ES-I3 (cell line): ENCODE measurements around the gene KLHDC4.
"Not testable (repeated sequence)": the region's sequence is repeated elsewhere in the genome, so short reads cannot be mapped to it uniquely, and the experiment has no call there.

ENCODE experiments used
- H3K36me3 ChIP-seq: 2 replicates; pipeline ENCODE4 v1.6.1; 2013; ENCODE audit warnings: mild to moderate bottlenecking, low read length, control low read depth, moderate library complexity; ENCODE audit not compliant: insufficient read depth
- H3K4me1 ChIP-seq: 2 replicates; pipeline ENCODE4 v1.6.1; 2013; ENCODE audit warnings: mild to moderate bottlenecking, control low read depth, low read length; ENCODE audit not compliant: insufficient read depth
- H3K9ac ChIP-seq: 2 replicates; pipeline ENCODE4 v1.6.1; 2013; ENCODE audit warnings: low read depth, mild to moderate bottlenecking, low read length, moderate library complexity
- H3K9me3 ChIP-seq: 2 replicates; pipeline ENCODE4 v1.6.1; 2013; ENCODE audit warnings: mild to moderate bottlenecking, low read length, moderate library complexity; ENCODE audit not compliant: control insufficient read depth, insufficient read depth

KLHDC4 gene

DNA sequence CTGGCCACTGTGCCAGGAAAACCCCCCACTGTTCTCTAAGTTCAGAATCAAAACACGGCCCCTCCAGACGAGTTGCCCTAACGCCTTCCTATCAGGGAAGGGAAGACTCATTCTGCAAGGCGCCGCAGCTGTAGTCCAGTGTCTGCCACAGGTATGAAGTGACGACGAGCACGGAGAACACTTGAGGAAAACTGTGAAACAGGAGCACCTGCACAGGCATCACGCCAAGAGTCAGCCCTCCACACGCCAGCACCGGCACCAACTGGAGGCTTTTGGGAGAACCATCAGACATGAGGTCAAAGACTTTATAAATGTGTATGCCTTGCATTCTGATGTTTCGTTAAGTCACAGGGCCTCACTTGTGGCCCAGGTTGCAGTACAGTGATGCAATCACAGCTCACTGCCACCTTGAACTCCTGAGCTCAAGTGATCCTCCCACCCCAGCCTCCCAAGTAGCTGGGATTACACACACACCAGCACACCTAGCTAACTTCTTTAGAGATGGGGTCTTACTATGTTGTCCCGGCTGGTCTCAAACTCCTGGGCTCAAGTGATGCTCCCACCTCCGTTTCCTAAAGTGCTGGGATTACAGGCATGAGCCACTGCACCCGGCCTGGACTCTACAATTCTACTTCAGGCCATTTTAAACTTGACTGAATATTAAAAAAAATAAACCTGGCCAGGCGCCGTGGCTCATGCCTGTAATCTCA is 22.9 kb downstream of the KLHDC4 start:
- Histone ChIP-seq H3K36me3 (peaks cover 16% of the 10 kb centered on the region; the same call in 1 of the 2 replicates), H3K4me1 (no peaks in the 10 kb centered on the region), H3K9me3 (no peaks in the 10 kb centered on the region), H3K9ac (no peak overlapping the region)

DNA sequence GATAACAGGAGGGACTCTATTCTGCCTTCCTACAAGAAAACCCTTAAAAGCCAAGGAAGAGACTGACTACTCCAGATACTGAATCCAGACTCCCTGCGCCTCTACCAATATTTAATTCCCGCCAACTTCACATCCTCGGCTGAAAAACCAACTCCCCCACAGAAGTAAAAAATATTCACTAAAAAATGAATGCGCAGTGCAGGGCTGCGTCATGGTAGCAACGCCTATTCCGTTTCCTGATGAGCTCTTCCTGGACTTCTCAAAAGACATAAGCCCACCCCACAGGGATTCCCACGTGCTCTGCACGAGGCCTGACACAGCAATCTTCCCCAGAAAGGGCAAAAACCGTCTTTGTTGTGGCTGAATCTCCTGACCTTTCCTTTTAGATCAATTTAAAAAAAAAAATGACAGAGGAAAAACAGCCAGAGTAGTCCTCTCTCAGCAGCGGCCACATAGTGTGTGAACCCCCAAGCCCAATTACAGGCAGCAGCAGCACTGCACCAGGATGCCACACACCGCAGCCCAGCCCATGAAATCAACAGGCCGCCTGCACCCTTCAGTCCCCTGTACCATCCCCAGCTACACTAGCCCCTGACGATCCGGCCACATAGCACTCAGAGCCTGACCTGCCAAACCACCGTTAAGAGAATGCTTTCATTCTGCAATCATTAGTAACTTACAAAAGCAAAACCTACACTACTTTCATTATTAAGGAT is 23.9 kb downstream of the KLHDC4 start:
- Histone ChIP-seq H3K9ac (no peak overlapping the region), H3K9me3 (no peaks in the 10 kb centered on the region), H3K36me3 (peaks cover 10% of the 10 kb centered on the region; the same call in 1 of the 2 replicates)

DNA sequence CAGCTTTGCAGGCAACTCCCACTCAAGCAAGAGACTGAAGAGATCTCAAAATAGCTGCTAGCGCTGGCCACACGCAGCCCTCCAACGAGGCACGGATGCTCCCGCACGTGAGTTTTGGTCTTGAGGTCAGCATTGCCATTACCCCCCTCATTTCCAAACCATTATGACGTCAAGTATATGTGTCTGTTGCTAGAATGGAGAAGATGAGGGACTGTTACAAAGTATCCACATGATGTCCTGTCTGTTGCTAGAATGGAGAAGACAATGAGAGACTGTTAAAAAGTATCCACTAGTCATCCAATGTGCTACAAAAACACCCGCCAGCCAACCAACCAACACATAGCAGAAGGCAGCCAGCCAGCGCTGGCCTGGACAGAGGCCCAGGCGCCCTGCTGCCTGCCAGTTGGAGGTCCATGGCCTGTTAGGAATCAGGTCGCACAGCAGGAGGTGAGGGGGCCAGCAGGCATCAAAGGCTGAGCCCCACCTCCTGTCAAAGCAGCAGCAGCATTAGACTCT is 24.8 kb downstream of the KLHDC4 start:
- peaks cover 8% of the 10 kb centered on the region; the same call in 1 of the 2 replicates for H3K36me3 ChIP-seq
- no peaks in the 10 kb centered on the region for H3K9me3 ChIP-seq
- H3K4me1 ChIP-seq = no peaks in the 10 kb centered on the region
- H3K9ac ChIP-seq = no peak overlapping the region

More for the DNA sequence above, 23.9 kb downstream of the KLHDC4 start:
- H3K4me1 ChIP-seq = no peaks in the 10 kb centered on the region

DNA sequence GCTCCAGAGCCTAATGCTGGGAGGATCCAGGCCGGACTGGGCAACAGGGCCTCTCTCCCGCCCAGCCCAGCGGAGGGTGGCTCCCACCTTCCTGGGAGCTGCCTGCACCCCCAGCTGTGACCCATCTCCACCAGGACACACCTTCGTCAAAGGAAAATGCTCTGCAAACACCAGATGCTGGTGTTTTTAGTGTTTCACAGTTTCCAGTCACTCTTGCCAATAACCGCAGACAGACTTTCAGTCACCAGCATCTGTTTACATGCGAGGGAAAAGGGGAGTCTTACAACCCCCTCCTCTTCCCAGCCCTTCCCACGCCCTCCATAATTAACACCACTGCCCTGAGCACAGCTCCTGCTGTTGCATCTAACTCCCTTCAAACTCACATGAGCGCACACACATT is 25.3 kb downstream of the KLHDC4 start:
- Histone ChIP-seq H3K9ac (no peak overlapping the region), H3K36me3 (peaks cover 8% of the 10 kb centered on the region; the same call in 1 of the 2 replicates), H3K9me3 (no peaks in the 10 kb centered on the region), H3K4me1 (no peaks in the 10 kb centered on the region)

DNA sequence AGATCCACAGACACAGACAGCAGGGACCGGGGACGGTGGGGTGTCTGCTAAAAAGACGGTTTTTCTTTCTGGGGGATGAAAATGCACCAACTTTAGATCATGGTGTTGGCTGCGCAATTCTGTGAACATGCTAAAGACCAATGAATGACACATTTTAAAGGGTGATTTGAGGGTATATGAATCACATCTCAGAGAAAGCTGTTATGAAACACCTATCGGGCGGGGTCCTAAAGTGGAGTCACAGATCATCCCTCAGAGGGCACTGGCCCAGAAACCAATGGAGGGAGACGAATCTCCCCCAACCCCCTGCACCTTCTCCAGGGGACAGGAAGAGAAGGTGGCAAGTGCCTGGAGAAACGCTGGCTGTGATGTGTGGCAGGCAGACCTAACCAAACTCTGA is 26.0 kb downstream of the KLHDC4 start:
- Histone ChIP-seq H3K9me3 (no peaks in the 10 kb centered on the region), H3K4me1 (no peaks in the 10 kb centered on the region), H3K9ac (no peak overlapping the region), H3K36me3 (peaks cover 8% of the 10 kb centered on the region; the same call in 1 of the 2 replicates)

DNA sequence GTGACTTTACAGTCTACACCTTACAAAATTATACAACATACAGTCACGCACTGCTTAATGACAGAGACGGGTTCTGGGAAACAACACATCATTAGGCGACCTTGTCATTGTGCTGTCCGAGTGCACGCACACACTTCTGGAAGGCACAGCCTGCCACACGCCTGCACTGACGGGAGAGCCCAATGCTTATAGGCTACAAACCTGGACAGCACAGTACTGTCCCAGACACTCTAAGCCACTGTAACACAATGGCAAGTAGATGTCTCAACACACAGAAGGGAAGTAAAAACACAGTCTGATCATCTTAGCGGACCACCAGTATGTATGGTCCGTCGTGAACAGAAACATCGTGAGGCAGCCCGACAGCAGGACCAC is 29.8 kb downstream of the KLHDC4 start:
- H3K4me1 ChIP-seq = no peaks in the 10 kb centered on the region
- H3K9ac ChIP-seq = no peak overlapping the region
- H3K36me3 ChIP-seq = peaks cover 4% of the 10 kb centered on the region; the same call in 1 of the 2 replicates
- no peaks in the 10 kb centered on the region for H3K9me3 ChIP-seq

DNA sequence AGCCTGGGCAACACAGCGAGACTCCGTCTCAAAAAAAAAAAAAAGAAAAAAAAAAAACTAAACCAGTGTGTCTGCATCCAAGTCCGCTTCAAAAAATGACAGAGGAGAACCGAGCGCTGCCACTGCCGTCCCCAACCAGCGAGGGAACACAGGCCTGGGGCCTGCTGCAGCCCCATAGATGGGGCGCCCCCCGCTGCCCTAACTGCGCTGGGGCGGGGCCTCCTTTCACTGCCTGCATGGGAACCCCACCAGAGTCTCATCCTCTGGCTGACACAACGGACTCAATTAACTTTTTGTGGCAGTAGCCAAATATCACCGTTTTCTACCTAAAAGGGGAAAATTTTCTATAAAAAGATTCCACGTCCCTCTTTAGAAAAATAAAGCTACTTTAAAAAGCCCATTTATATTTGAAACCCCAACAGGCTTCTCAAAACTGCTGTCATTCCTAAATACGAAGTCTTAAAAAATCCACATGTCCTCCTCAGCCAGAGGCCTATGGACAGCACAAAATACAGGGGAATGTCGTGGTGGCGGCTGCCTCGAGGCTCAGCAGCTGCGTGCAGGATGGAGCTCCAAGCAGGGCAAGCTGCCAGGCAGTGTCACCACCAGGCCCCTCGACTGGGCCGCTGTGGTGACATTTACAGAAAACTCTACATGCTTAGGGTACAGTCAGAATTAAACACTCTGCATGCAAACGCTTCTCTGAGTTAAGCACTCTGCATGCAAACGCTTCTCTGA is 30.3 kb downstream of the KLHDC4 start:
- Histone ChIP-seq H3K9me3 (no peaks in the 10 kb centered on the region), H3K36me3 (0 out of 2 replicates have a peak, but pooled peaks cover 2% of the 10 kb centered on the region), H3K4me1 (no peaks in the 10 kb centered on the region), H3K9ac (no peak overlapping the region)

DNA sequence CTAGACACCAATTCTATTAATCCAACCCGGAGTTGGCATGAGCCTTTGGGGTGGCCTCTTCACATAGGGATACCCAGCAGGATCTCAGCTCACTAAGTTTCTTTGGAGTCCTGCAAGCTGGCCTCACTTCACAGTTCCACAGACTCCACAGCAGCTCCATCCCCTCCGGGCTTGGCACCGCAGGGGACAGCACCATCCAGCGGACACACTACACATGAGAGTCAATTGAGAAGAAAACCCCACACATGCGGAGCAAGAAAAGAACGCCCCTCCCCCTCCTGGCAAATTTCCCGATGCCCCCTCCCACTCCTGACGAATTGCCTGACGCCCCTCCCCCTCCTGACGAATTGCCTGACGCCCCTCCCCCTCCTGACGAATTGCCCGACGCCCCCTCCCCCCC is 31.1 kb downstream of the KLHDC4 start:
- H3K9me3 ChIP-seq = no peaks in the 10 kb centered on the region
- H3K4me1 ChIP-seq = no peaks in the 10 kb centered on the region
- H3K9ac ChIP-seq = no peak overlapping the region
- no peaks in the 10 kb centered on the region for H3K36me3 ChIP-seq

DNA sequence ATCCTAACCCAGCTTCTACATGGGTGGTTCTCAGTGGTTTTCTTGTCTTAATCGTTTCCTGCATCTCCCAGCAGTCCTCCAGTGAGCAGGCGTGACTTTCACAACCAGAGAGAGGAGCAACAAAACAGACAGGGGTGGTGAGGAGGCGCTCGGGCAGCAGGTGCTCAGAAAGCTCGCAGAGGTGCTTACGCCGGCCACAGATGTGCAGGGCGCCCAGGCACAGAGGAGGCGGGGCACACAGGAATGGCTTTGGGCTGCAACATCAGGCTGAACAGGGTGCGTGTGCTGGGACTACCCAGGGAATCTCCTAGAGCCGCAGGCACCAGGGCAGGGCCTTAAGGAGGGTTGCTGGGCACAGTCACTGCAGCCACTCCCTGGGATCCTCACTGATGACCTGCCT is 32.6 kb downstream of the KLHDC4 start:
- H3K9ac ChIP-seq = no peak overlapping the region
- no peaks in the 10 kb centered on the region for H3K36me3 ChIP-seq
- no peaks in the 10 kb centered on the region for H3K4me1 ChIP-seq
- no peaks in the 10 kb centered on the region for H3K9me3 ChIP-seq

DNA sequence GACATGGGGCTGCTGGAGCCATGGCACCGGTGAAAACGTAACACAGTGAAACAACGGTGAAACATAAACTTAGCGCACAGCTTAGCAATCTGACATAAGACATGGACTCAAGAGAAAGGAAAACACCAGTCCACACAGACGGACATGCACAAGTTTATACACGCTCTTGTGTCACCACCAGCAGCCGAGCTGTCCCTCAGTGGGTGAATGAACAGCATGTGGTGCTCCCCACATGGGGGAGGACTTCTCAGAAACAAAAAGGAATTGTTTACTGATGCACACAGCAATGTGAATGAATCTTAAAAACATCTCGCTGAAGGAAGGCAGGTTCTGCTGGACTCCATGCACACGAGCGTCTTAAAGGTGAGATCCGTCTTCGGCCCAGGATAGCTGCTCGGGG is 34.2 kb downstream of the KLHDC4 start:
- Histone ChIP-seq H3K9ac (no peak overlapping the region), H3K36me3 (no peaks in the 10 kb centered on the region), H3K4me1 (no peaks in the 10 kb centered on the region), H3K9me3 (no peaks in the 10 kb centered on the region)

DNA sequence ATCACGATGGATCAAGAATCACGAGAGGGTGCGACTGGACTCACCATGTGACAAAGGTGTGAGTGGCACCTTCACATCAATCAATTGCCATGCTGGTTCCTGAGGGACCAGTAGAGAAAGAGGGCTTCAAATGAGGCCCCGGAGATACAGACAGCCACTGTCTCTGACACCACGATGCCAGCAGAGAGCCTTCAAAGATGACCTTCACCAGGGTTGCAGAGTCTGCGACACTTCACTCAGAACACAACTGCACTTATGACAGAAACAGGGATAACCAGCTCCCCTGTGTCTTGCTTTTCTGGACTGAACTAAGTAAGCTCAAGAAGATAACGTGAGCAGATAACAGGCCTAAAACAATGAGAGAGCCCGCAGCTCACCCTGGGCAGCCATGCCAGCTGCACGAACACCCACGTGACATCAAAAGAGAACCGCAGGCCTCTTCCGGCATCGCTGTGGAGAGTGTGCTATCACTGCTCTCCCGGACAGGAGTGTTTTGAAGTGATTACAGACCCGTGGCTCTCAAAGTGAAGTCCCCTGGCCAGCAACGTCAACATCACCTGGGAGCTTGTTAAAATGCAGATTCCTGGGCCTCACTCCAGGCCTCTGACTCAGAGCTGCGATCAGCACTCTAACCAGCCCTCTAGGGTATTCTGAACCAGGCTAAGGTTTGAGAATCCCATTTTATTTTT is 36.4 kb downstream of the KLHDC4 start:
- Histone ChIP-seq H3K9me3 (no peaks in the 10 kb centered on the region), H3K36me3 (no peaks in the 10 kb centered on the region; the same call in 1 of the 2 replicates), H3K4me1 (no peaks in the 10 kb centered on the region), H3K9ac (no peak overlapping the region)

DNA sequence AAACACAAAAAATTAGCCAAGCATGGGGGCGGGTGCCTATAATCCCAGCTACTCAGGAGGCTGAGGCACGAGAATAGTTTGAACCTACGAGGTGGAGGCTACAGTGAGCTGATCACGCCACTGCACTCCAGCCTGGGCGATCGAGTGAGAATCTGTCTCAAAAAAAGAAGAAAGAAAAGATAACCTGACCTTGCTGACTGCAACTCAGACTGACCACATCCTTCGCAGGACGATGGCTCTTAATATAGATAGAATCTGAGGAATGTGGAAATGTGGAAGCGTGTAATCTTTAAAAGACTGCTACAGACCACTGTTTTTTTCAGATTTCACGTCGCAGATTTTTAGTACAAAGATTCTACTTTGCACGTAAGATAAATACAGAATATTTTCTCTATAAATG is 37.8 kb downstream of the KLHDC4 start:
- H3K4me1 ChIP-seq = no peaks in the 10 kb centered on the region
- H3K36me3 ChIP-seq = peaks cover 3% of the 10 kb centered on the region
- H3K9ac ChIP-seq = no peak overlapping the region
- no peaks in the 10 kb centered on the region for H3K9me3 ChIP-seq

DNA sequence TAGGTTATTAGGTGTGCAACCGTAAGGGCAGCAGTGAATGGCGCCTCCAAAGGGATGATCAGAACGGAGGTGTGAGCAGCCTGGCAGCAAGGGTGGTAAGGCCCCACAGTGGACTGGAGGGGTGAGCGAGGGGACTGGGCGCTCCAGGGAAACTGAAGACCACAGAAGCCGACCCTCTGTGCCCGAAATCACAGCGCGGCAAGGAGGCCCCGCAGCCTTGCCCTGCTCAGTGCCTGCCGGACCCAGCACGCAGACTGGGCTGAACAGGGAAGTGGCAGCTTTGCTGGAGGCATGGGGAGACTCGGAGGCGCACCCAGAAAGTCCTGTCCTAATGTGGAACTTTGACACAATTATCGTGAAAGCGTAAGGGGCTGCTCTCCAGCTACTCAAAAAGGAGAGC is 38.4 kb downstream of the KLHDC4 start:
- no peaks in the 10 kb centered on the region for H3K4me1 ChIP-seq
- peaks cover 5% of the 10 kb centered on the region for H3K36me3 ChIP-seq
- H3K9me3 ChIP-seq = no peaks in the 10 kb centered on the region
- no peak overlapping the region for H3K9ac ChIP-seq

DNA sequence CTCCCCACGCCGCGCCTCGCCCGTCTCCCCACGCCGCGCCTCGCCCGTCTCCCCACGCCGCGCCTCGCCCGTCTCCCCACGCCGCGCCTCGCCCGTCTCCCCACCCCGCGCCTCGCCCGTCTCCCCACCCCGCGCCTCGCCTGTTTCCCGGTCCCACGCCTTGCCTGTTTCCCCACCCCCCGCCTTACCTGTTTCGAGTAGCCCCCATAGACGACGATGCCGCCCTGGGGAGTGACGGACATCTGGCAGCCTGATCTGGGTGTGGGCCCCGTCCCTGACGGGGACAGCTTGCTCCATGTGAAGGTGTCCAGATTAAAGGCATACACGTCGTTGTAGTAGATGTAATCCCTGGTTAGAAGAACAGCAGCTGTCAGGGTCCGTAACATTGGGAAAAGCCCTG is 39.2 kb downstream of the KLHDC4 start:
- not testable (repeated sequence) for H3K4me1 ChIP-seq, H3K36me3 ChIP-seq, H3K9me3 ChIP-seq

More for the DNA sequence above, 39.2 kb downstream of the KLHDC4 start:
- H3K9ac ChIP-seq = not testable (repeated sequence)
